Sigmoid colon (tissue), 4 donors: ENCODE measurements around the gene OLIG1.

Experiments
- CTCF ChIP-seq, 4 experiments: fragments of 450-650 bp in 3 of 4; fragments of 200-600 bp in 1 of 4; IDR thresholded peaks; one replicate each; pipeline ENCODE4 v1.5.1; 2016 to 2019; ENCODE audit warnings: antibody characterized with exemption in 4 of 4, mild to moderate bottlenecking in 3 of 4, moderate library complexity in 2 of 4
- POLR2A ChIP-seq, 2 donors: fragments of 450-650 bp; IDR thresholded peaks; one replicate each; pipeline ENCODE4 v1.6.1; 2016; ENCODE audit warnings: antibody characterized with exemption in 2 of 2, mild to moderate bottlenecking in 2 of 2, moderate library complexity in 2 of 2
- POLR2AphosphoS5 ChIP-seq, 4 donors: sonication (generic); formaldehyde crosslinking; IDR thresholded peaks; one replicate each; pipeline ENCODE4 v1.6.1; 2017; ENCODE audit warnings: antibody characterized with exemption in 4 of 4

- TF ChIP-seq CTCF (IDR thresholded peaks at IDR 0.05): no peak
- TF ChIP-seq POLR2AphosphoS5 (IDR thresholded peaks at IDR 0.05): no peak
- TF ChIP-seq POLR2A (IDR thresholded peaks at IDR 0.05): no peak
Measured at GRCh38 chr21:33075128-33075527, 5.2 kb downstream of the OLIG1 start.
